SK-N-MC (cell line): Measurements from ENCODE around the gene AGAP1.

Experiments used
- EZH2 ChIP-seq: fragments of 200-600 bp; sonication (generic); IDR thresholded peaks from one replicate; pipeline ENCODE4 v1.6.1; 2017; ENCODE audit warnings: antibody characterized with exemption
- FOXP2 ChIP-seq: optimal IDR thresholded peaks from 2 replicates; pipeline ENCODE3; 2011; ENCODE audit warnings: mild to moderate bottlenecking, moderate library complexity; ENCODE audit not compliant: insufficient read depth; ENCODE audit errors: extremely low read length, control extremely low read depth
- POLR2AphosphoS5 ChIP-seq: IDR thresholded peaks from 2 replicates; pipeline ENCODE4 v1.6.1; 2012; ENCODE audit warnings: mild to moderate bottlenecking, low read depth, low read length, borderline replicate concordance

GRCh38 chr2:235690082-235690808 lies 196.4 kb downstream of the AGAP1 start:
- TF ChIP-seq POLR2AphosphoS5, result no peak
- TF ChIP-seq EZH2, result no peak
- no peak for TF ChIP-seq FOXP2
